Skeletal muscle satellite cell (primary cell): ENCODE measurements around the gene BCAT1.
A peak's percentile ranks its signal among the peaks of the same experiment; 100 is the strongest.

Source experiments
- H3K27me3 ChIP-seq: 2 replicates; pipeline ENCODE4 v1.7.0; 2013; ENCODE audit warnings: low read length; ENCODE audit not compliant: control insufficient read depth, insufficient read depth
- H3K36me3 ChIP-seq: 2 replicates; pipeline ENCODE4 v1.7.0; 2013; ENCODE audit warnings: mild to moderate bottlenecking, control low read depth, low read length; ENCODE audit not compliant: insufficient read depth
- H3K4me1 ChIP-seq: 2 replicates; pipeline ENCODE4 v1.7.0; 2013; ENCODE audit warnings: low read length; ENCODE audit not compliant: control insufficient read depth, insufficient read depth
- H3K4me2 ChIP-seq: 2 replicates; pipeline ENCODE4 v1.7.0; 2013; ENCODE audit warnings: mild to moderate bottlenecking, low read length
- H3K4me3 ChIP-seq: 2 replicates; pipeline ENCODE4 v1.7.0; 2013; ENCODE audit warnings: low read length
- H3K9ac ChIP-seq: 2 replicates; pipeline ENCODE4 v1.7.0; 2013; ENCODE audit warnings: mild to moderate bottlenecking, low read depth, low read length, moderate library complexity
- H3K9me3 ChIP-seq: replicated peaks from 2 replicates; pipeline ENCODE4 v1.7.0; 2013; ENCODE audit warnings: mild to moderate bottlenecking, control low read depth, low read length

Gene BCAT1

DNA sequence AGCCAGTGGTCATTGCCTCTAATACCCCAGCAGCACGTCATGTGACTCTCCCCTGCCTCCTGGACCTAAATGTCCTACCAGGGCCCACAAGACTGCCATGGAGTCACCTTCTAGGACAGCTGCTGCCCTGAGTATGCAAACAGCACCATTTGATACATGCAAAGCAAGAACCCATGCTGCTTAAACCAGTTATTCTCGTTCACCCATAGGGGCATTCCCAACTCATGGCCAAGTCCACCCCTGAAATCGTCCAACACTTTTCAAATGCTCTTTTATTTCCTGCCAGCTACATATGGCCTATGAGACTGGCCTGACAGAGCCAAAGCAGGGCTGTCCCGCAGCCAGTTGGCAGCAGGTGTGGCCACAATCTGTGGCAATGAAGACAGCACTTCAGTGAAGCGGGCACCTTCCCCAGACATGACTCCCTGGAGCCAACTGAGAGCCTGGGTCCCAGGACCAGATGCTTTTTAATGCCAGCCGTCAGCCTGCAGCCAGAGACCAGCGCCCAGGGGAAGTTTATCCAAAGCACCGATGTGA, 99.9 kb downstream of the BCAT1 start:
- Histone ChIP-seq H3K4me2 (no peak overlapping the region), H3K9me3 (no peaks in the 10 kb centered on the region), H3K36me3 (no peaks in the 10 kb centered on the region), H3K4me3 (no peak overlapping the region), H3K4me1 (peaks cover 12% of the 10 kb centered on the region), H3K27me3 (no peaks in the 10 kb centered on the region), H3K9ac (no peak overlapping the region)

DNA sequence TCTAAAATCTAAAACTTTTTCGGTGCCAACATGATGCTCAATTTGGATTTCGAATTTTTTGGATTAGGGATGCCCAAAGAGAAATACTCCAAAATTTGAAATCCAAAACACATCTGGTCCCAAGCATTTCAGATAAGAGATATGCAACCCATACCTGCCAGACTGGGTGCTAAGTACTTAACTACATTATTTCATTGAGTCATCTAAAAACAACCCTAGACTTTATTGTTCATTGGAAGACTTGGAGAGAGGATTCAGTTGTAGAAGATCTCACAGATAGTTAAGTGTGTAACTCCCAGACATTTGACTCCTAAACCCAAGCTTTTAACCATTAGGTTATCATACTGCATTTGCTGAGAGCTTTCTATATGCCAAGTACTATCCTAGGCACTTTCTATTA, 102.2 kb downstream of the BCAT1 start:
- no peaks in the 10 kb centered on the region for H3K9me3 ChIP-seq
- H3K27me3 ChIP-seq, result no peaks in the 10 kb centered on the region
- no peak overlapping the region for H3K4me2 ChIP-seq
- no peak overlapping the region for H3K9ac ChIP-seq
- no peak overlapping the region for H3K4me3 ChIP-seq
- H3K36me3 ChIP-seq, result no peaks in the 10 kb centered on the region
- peaks cover 5% of the 10 kb centered on the region for H3K4me1 ChIP-seq

DNA sequence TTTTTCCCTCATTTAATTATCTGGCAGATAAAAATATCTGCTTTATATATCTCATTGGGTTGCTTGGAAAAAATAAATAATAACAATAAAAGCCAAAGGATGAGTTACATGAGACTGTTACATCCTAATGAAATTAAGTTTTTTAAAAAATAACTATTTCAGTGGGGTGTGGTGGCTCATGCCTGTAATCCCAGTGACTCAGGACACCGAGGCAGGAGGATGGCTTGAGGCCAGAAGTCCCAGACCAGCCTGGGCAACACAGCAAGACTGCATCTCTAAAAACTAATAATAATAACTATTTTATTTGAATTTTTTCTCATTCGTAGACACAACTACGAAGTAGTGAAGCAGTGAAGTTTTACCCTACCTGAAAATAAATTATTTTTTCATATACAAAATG, 103.3 kb downstream of the BCAT1 start:
- Histone ChIP-seq H3K36me3 (peaks cover 4% of the 10 kb centered on the region), H3K9me3 (no peaks in the 10 kb centered on the region), H3K4me2 (no peak overlapping the region), H3K4me1 (peaks cover 10% of the 10 kb centered on the region), H3K4me3 (no peak overlapping the region), H3K9ac (no peak overlapping the region), H3K27me3 (no peaks in the 10 kb centered on the region)

DNA sequence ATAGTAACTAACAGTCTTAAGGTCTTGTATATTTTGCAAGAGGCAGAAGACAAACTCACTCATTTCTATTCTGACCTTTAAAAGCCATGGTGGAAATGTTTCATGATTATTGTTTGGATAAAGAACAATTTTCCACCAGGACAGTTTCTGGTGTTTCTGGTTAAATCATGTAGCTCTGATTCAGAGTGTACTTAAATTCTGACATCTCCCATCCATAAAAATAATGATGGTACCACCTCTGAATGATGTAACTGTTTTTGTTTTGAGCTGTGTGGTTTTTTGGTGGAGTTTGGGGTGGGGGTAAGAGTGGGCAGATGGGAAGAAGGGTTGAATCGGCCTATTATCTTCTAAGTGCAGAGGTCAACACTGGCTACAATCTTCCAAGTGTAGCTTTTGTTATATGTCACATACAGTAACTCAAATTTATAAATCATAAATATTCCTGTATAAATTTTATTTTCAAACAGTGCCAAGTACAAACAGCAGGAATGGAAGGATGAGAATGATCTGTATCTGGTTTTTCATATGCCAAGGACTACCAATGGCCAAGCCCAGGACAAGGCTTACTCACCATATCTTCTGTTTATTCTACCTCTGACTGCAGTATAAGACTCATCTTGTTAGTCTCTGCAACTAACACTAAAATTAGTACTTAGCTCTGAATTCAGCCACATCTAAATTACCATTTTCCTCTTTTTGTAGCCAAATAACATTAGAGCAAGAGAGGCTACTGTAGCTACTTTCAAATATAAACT, 108.7 kb downstream of the BCAT1 start:
- Histone ChIP-seq H3K4me1 (peaks cover 35% of the 10 kb centered on the region), H3K36me3 (peaks cover 4% of the 10 kb centered on the region), H3K9ac (no peak overlapping the region), H3K9me3 (no peaks in the 10 kb centered on the region), H3K4me3 (no peak overlapping the region), H3K27me3 (no peaks in the 10 kb centered on the region), H3K4me2 (peak overlapping the region; percentile 20)

DNA sequence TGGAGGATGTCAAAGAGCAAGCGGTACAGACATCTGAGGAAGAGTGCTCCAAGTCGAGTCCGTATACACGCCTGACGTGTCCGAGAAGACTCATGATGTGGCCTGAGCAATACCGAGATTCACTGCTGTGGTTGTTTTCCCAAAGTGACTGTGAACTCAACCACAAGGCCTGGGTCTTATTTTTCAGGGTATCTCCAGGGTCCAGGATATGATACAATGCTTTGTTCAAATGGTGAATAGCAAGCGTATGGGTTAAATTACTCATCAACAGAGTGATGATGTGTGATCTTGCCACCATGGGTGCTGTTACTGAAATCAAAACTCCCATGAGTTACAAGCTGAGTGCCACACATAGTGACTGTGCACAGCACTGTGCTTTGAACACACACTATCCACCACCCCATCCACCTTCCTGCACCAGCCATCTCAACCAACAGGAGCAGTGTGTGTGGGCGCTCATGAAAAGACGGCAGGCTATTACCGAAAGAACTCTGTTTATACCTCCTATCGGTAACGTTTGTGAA, 109.6 kb downstream of the BCAT1 start:
- H3K4me1 ChIP-seq, result peaks cover 34% of the 10 kb centered on the region
- peak overlapping the region; percentile 20 for H3K4me2 ChIP-seq
- peak overlapping the region; percentile 11 for H3K9ac ChIP-seq
- H3K27me3 ChIP-seq, result no peaks in the 10 kb centered on the region
- no peaks in the 10 kb centered on the region for H3K9me3 ChIP-seq
- H3K4me3 ChIP-seq, result no peak overlapping the region
- H3K36me3 ChIP-seq, result peaks cover 4% of the 10 kb centered on the region

DNA sequence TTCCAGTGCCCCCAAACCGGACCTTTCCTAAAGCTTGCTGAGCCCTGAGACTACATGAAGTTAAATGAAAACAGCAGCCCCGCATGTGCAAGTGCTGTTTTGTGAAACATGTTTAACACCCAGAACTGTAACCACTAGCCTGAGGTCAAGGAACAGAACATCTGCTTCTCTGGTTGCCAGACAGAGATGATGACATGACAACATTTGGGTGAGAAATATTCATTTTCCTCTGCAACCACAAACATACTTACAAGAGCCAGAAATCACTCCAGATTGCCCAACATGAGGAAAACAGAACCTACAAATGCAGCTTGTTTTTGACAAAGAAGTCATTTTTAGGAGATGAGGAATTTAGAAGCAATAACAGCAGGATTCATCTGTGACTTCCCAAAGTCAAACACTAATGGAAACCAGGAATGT, 110.4 kb downstream of the BCAT1 start:
- Histone ChIP-seq H3K4me3 (no peak overlapping the region), H3K36me3 (peaks cover 4% of the 10 kb centered on the region), H3K9ac (peak overlapping the region; percentile 11), H3K9me3 (no peaks in the 10 kb centered on the region), H3K4me2 (peak overlapping the region; percentile 20), H3K4me1 (peaks cover 34% of the 10 kb centered on the region), H3K27me3 (no peaks in the 10 kb centered on the region)

DNA sequence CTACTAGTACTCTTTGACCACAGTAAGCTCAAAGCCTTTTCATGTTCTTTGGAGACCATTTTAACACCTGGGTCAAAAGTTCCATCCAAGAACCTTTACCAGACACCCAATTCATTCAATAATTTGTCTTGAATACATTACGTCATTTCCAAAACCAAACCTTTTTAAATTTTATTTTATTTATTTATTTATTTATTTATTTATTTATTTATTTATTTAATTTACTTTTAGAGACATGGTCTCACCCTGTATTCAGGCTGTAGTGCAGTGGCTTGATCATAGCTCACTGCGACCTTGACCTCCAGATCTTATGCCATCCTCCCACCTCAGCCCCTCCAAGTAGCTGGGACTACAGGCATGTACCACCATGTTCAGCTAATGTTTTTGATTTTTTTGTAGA, 113.5 kb downstream of the BCAT1 start:
- H3K36me3 ChIP-seq, result no peaks in the 10 kb centered on the region
- no peak overlapping the region for H3K9ac ChIP-seq
- H3K27me3 ChIP-seq, result no peaks in the 10 kb centered on the region
- H3K4me1 ChIP-seq, result peaks cover 26% of the 10 kb centered on the region
- no peak overlapping the region for H3K4me3 ChIP-seq
- H3K4me2 ChIP-seq, result no peak overlapping the region
- no peaks in the 10 kb centered on the region for H3K9me3 ChIP-seq

DNA sequence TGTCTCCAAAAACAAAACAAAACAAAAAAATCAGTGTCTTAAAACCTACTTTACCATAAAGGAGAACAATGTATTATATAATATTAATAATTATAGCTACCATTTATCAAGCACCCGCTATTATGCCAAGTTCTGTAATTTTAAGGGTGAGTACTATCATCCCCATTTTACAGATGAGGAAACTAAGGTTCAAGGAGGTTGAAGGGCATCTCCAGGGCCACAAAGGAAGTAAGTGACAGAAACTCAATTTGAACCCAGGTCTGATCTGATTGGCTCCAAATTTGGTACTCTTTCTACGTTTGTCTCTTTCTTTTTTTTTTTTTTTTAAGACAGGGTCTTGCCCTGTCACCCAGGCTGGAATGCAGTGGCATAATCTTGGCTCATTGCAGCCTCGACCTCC, 115.4 kb downstream of the BCAT1 start:
- Histone ChIP-seq H3K27me3 (no peaks in the 10 kb centered on the region), H3K4me3 (no peak overlapping the region), H3K9me3 (no peaks in the 10 kb centered on the region), H3K9ac (no peak overlapping the region), H3K4me1 (peaks cover 8% of the 10 kb centered on the region), H3K36me3 (no peaks in the 10 kb centered on the region), H3K4me2 (no peak overlapping the region)

DNA sequence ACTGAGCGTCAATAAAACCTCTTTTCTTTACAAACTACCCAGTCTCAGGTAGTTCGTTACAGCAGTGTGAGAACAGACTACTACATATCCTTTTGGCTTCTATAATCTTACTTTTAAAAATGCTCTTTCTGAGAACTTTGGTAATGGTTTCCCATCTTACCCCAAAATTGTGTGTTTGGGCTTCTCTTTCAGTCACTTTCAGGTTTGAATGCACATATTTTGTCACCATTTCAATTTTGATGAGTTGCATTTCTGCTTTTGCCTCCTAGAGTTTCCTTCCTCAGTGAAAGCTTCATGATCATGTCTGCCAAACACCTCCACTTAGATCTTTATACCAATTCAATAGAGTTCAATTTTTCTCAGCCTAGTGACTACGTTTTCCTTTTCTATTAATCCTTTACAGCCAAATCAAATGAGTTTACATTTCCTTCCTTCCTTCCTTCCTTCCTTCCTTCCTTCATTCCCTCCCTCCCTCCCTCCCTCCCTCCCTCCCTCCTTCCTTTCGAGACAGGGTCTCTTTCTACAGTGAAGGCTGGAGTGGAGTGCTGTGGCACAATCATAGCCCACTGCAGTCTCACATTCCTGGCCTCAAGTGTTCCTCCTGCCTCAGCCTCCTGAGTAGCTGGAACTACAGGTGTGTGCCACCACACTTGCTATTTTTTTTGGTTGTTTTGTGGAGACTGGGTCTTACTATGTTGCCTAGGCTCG, 124.9 kb downstream of the BCAT1 start:
- Histone ChIP-seq H3K9me3 (no peaks in the 10 kb centered on the region), H3K9ac (no peak overlapping the region), H3K36me3 (no peaks in the 10 kb centered on the region), H3K4me2 (no peak overlapping the region), H3K4me1 (peaks cover 23% of the 10 kb centered on the region), H3K4me3 (no peak overlapping the region), H3K27me3 (no peaks in the 10 kb centered on the region)

DNA sequence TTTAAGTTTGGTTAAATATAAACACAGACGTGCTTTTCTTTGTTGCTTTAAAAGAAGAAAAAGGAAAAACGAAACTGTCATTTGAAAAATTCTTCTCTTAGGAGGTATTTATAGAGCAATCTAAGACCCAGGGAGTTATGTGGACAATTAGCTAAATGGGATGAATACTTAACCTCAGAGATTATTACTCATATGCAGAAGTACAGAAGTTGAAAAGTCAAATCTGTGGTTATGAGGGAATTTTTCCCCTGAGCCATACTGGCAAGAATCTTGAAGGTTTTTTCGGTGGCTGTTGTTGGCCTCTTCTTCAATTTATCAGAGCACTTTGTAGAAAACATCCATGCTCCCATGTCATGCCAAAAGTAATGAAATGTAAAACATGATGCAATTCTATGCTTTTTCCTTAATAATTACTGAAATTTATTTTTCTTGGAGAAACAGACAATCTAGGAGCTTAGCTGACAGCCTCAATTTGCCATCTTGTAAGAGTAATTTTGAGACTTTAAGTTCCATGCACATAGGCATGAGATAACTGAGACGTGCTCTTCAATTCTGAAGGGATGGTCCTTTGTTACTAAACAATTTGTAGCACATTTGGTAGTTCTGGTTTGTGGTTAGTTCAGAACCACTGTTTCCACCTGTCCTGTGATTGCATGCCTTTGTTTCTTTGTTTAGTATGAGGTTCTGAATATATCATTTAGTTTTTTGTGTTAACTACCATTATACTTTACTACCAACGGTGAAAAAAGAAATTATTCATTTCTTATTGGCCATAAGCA, 126.6 kb downstream of the BCAT1 start:
- H3K27me3 ChIP-seq, result no peaks in the 10 kb centered on the region
- no peaks in the 10 kb centered on the region for H3K9me3 ChIP-seq
- peak overlapping the region; percentile 27 for H3K9ac ChIP-seq
- peaks cover 23% of the 10 kb centered on the region for H3K4me1 ChIP-seq
- peak overlapping the region; percentile 44 for H3K4me3 ChIP-seq
- H3K36me3 ChIP-seq, result peaks cover 3% of the 10 kb centered on the region
- peak overlapping the region; percentile 72 for H3K4me2 ChIP-seq

DNA sequence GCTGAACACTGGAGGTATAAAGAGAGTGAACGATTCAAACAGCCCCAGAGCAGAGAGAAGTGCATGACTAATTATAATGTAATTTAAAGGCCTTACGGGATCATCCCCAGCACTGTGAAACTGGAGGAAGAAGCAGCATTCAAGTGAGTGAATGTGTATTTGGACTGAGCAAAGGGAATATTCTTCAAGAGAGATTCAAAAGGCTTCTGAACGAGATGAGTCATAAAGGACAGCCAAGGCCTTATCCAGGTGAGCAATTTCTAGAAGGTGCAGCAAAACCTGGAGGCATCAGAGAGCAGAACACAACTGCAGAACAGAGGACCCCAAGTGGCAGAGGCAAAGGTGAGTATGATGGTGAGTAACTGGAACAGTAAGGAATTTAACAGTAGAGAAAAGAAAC, 127.2 kb downstream of the BCAT1 start:
- no peaks in the 10 kb centered on the region for H3K9me3 ChIP-seq
- no peaks in the 10 kb centered on the region for H3K27me3 ChIP-seq

More for the DNA sequence above, 127.2 kb downstream of the BCAT1 start:
- Histone ChIP-seq H3K4me2 (peak overlapping the region; percentile 72), H3K9ac (peak overlapping the region; percentile 27), H3K36me3 (peaks cover 6% of the 10 kb centered on the region), H3K4me3 (peak overlapping the region; percentile 44), H3K4me1 (peaks cover 23% of the 10 kb centered on the region)
